Measurements from ENCODE around the gene CEP63.
A peak's percentile ranks its signal among the peaks of the same experiment; 100 is the strongest.

DNA sequence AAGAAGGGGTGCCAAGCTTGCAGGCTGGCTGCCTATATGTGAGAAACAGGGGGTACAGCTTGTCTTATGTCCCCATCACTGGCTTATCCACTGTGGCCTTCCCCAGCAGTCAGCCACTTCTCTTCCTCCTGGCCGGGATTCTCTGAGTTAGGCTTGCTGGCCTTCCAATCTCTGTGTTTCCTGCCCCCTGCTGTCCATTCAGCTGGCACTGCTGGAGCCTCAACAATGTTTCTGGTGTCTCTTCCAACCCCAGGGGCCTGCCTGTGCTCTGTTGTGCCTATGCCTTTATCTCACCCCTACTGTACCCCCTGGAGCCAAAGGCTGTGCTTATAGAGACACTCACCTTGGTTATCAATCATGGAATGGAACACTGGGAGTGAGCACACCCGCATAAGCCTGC lies 36.6 kb upstream of the CEP63 start:
- TF ChIP-seq, protein P1, sequence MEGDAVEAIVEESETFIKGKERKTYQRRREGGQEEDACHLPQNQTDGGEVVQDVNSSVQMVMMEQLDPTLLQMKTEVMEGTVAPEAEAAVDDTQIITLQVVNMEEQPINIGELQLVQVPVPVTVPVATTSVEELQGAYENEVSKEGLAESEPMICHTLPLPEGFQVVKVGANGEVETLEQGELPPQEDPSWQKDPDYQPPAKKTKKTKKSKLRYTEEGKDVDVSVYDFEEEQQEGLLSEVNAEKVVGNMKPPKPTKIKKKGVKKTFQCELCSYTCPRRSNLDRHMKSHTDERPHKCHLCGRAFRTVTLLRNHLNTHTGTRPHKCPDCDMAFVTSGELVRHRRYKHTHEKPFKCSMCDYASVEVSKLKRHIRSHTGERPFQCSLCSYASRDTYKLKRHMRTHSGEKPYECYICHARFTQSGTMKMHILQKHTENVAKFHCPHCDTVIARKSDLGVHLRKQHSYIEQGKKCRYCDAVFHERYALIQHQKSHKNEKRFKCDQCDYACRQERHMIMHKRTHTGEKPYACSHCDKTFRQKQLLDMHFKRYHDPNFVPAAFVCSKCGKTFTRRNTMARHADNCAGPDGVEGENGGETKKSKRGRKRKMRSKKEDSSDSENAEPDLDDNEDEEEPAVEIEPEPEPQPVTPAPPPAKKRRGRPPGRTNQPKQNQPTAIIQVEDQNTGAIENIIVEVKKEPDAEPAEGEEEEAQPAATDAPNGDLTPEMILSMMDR (IDR thresholded peaks at IDR 0.05 in 4 of 5, conservative IDR thresholded peaks at IDR 0.05 in 1 of 5): peak in 2 of 5 experiments; percentile 21 to 33
- TF ChIP-seq POLR2A (IDR thresholded peaks at IDR 0.05): no peak
